Testis (tissue), 3 donors: Measurements from ENCODE around the gene NDST4. TPM values are rescaled to one million over a fixed set of nuclear protein-coding genes. Genes with fewer than 3 reads are reported as not detected.

ENCODE experiments used
- DNase-seq: peaks from one replicate; pipeline ENCODE4 v3.0.0-alpha.2; 2019
- H3K27ac ChIP-seq, 2 donors: fragments of 200-600 bp; sonication (generic); one replicate each; pipeline ENCODE4 v1.5.1; 2019
- H3K27me3 ChIP-seq: fragments of 200-600 bp; sonication (generic); one replicate; pipeline ENCODE4 v1.5.1; 2019
- H3K36me3 ChIP-seq: fragments of 200-600 bp; sonication (generic); one replicate; pipeline ENCODE4 v1.5.1; 2017; ENCODE audit warnings: low read depth; ENCODE audit errors: missing control alignments
- H3K4me1 ChIP-seq: fragments of 200-600 bp; sonication (generic); one replicate; pipeline ENCODE4 v1.5.1; 2019
- H3K4me3 ChIP-seq, 2 donors: fragments of 200-600 bp; sonication (generic); one replicate each; pipeline ENCODE4 v1.5.1; 2017 to 2019
- H3K9me3 ChIP-seq: fragments of 200-600 bp; sonication (generic); one replicate; pipeline ENCODE4 v1.5.1; 2017
- CTCF ChIP-seq, 3 experiments: fragments of 450-650 bp in 2 of 3; fragments of 200-600 bp in 1 of 3; sonication (generic) in 1 of 3; IDR thresholded peaks; one replicate each; pipeline ENCODE4 v1.5.1; 2016 to 2019; ENCODE audit warnings: antibody characterized with exemption in 3 of 3, mild to moderate bottlenecking in 2 of 3, moderate library complexity in 1 of 3
- POLR2A ChIP-seq: fragments of 450-650 bp; IDR thresholded peaks from one replicate; pipeline ENCODE4 v1.6.1; 2017; ENCODE audit warnings: antibody characterized with exemption, mild to moderate bottlenecking, moderate library complexity
- WGBS, 2 donors: methylation state at CpG; one replicate each; pipeline ENCODE4 v1.1.5; 2018; 5-methylcytosine and 5-hydroxymethylcytosine counted together
- intact Hi-C: fragments of 100-400 bp; cut with DNase I; formaldehyde crosslinking; loops from one replicate; pipeline ENCODE4 v1.15.1; 2023; ENCODE audit warnings: low total_unique reads
- polyA plus RNA-seq: library from polyadenylated mRNA; stranded (reverse); fragments of 350-450 nt; fragmentation: Illumina TruSeq; extraction: RNeasy Lipid Tissue Mini Kit (QIAGEN cat#74804); gene quantifications from one replicate; pipeline ENCODE4 v1.2.3, GENCODE V29; 2014; ENCODE audit warnings: low read depth, low replicate concordance; ENCODE audit not compliant: insufficient read depth
- total RNA-seq, 2 donors: library from RNA; depleted of rRNA; stranded (reverse); fragments of >200 nt; gene quantifications; one replicate each; pipeline ENCODE4 v1.2.3, GENCODE V29; 2016

Gene NDST4
- total and polyA plus RNA-seq, 3 donors from 2014 or later: 0.41 to 0.99 (median 0.55) TPM

- Histone ChIP-seq H3K4me3 (no peak overlapping the region), H3K9me3 (no peaks in the 10 kb centered on the region), H3K27me3 (no peaks in the 10 kb centered on the region), H3K4me1 (no peaks in the 10 kb centered on the region), H3K36me3 (no peaks in the 10 kb centered on the region), H3K27ac (no peak overlapping the region)
- WGBS, 2 donors: 81 to 92% methylated on average over 7 of the region's 7 CpGs
- TF ChIP-seq POLR2A (no peak), CTCF (IDR thresholded peaks at IDR 0.05) (no peak)
- intact Hi-C loops: no loop called here
- no peak for DNase-seq
Measured at GRCh38 chr4:115076691-115077090, 36.7 kb downstream of the NDST4 start.

- Histone ChIP-seq H3K36me3 (no peaks in the 10 kb centered on the region), H3K4me3 (no peak overlapping the region), H3K27ac (no peak overlapping the region), H3K4me1 (peaks cover 4% of the 10 kb centered on the region), H3K27me3 (no peaks in the 10 kb centered on the region), H3K9me3 (no peaks in the 10 kb centered on the region)
- no peak for TF ChIP-seq CTCF (IDR thresholded peaks at IDR 0.05)
- no peak for TF ChIP-seq POLR2A
- 0 to 13% methylated on average over 1 of the region's 1 CpG for WGBS, 2 donors
- DNase-seq: no peak
- intact Hi-C loops: no loop called here
Measured at GRCh38 chr4:115058533-115058932, 54.9 kb downstream of the NDST4 start.

GRCh38 chr4:115054836-115055235 lies 58.6 kb downstream of the NDST4 start:
- Histone ChIP-seq H3K4me3 (no peak overlapping the region), H3K36me3 (no peaks in the 10 kb centered on the region), H3K27me3 (no peaks in the 10 kb centered on the region), H3K9me3 (no peaks in the 10 kb centered on the region), H3K27ac (no peak overlapping the region), H3K4me1 (peaks cover 4% of the 10 kb centered on the region)
- no peak for DNase-seq
- WGBS, 2 donors: 95 to 97% methylated on average over 4 of the region's 4 CpGs
- intact Hi-C loops: no loop called here
- TF ChIP-seq POLR2A (no peak), CTCF (IDR thresholded peaks at IDR 0.05) (no peak)

- no peaks in the 10 kb centered on the region for H3K36me3 ChIP-seq
- intact Hi-C loops: no loop called here
Measured at GRCh38 chr4:115053313-115053712, 60.1 kb downstream of the NDST4 start.

More at GRCh38 chr4:115053313-115053712, 60.1 kb downstream of the NDST4 start:
- H3K4me3 ChIP-seq: no peak overlapping the region
- TF ChIP-seq CTCF (IDR thresholded peaks at IDR 0.05) (no peak), POLR2A (no peak)
- WGBS, 2 donors: 63 to 68% methylated on average over 1 of the region's 1 CpG
- DNase-seq: no peak
- H3K27me3 ChIP-seq: no peaks in the 10 kb centered on the region
- H3K27ac ChIP-seq: no peak overlapping the region
- H3K4me1 ChIP-seq: peaks cover 2% of the 10 kb centered on the region
- H3K9me3 ChIP-seq: no peaks in the 10 kb centered on the region
